ENCODE data around the gene SORBS2.

Gene SORBS2

DNA sequence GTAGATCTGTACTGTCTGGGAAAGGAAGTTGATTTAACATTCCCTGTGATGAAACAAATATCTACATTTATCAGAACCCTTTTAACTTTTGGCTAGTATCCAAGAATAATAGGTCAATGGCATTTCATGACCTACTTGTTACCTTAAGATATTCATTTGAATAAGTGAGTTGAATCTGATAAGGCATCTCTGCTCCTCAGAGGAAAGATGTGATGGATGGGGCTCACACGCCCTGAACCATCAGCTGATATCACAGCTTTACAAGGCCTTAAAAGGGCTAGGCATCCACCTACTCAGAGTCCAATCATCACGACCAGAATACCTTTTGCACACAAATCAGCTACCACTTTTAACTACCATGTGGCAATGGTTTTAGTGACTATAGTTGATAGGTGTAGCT, 186.5 kb downstream of the SORBS2 start:
- DNase-seq: no peak

DNA sequence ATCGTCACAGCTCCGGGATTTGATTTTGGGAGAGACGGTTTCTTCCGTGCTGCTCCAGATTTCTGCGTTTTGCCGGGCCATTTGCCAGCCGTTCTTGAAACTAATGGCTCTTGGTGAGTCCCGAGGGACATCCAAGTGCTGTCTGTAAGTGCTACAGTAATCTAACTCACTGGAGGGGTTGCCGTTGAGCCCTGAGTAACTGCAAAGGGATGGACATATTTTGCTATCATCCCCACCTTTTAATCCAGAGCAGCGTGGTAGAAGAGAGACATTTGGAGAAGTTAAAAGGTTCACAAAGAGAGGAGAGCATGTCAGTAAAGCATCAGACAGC, 187.8 kb downstream of the SORBS2 start:
- no peak for DNase-seq

GRCh38 chr4:185623444-185624258, 188.3 kb downstream of the SORBS2 start:
- no peak for DNase-seq

DNA sequence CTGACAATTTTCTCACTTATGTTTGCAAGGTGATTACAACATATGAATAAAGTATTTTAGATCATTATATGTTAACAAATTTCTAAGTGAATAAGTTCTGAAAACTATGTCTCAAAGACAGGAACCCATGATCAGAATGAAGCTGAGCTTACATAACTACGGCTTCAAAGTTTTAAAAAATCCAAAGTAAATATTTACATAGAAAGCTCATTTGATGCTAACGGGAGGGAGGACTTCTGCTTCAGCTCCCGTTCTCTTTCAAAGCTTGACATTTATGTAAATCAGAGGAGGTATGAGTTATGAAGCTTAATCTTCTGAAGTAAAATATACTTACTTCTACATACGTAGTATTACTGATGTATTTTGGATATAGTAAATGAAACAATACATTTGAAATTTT, 203.8 kb downstream of the SORBS2 start:
- no peak for DNase-seq

DNA sequence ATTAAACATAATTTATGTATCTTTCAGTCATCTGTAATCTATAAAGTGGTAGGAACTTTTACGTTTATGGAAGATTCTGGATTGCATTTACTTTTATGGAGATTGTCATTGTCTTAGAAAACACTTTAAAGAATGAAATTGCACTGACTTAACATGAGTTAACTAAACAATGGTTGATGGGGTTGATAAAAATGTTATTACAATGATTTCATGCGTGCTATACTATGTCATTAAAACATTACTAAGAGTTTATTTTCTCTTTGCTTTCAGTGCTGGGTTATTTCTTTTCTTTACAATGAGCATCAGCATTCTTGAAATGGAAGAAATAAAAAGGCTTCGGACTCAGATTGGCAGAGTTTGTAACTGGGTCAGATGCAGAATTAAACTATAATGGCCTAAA, 209.6 kb downstream of the SORBS2 start:
- no peak for DNase-seq

GRCh38 chr4:185600801-185601434, 211.1 kb downstream of the SORBS2 start:
- no peak for DNase-seq

- no peak for DNase-seq
These were observed 212.3 kb downstream of the SORBS2 start for GRCh38 chr4:185599553-185600243.

DNA sequence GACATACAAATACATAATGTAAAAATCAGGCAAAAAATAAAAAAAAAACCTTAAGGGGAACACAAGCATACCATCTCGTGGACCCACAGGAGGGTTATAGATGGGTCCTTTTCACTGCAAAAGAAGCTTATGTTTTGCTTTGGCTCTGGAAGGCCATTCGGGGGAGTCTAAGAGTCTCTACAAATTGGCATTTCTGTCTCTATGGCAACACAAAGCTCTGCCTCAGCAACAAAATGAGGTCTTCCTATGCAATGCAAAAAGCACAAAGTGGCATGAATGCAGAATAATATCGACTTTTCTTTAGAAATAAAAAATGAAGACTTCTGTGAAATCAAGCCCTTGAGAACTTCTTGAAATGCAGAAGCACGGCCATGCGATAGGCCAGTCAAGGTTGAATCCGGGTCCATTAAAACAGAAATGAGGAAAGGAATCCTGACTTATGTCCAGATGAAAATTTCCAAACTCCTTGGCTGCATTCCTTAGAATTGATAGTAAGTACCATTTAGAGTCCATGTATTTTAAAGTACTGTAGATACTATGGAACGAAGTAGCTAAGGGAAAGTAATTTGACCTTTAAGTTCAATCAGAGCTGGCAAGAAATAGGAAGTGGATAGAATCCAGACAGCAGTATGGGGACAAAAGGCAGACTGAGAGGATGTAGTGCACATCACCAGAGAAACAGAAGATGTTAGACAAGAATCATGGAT, 213.0 kb downstream of the SORBS2 start:
- DNase-seq: no peak

GRCh38 chr4:185597532-185598188, 214.3 kb downstream of the SORBS2 start:
- DNase-seq: no peak

GRCh38 chr4:185592845-185593488, 219.0 kb downstream of the SORBS2 start:
- DNase-seq: no peak

DNA sequence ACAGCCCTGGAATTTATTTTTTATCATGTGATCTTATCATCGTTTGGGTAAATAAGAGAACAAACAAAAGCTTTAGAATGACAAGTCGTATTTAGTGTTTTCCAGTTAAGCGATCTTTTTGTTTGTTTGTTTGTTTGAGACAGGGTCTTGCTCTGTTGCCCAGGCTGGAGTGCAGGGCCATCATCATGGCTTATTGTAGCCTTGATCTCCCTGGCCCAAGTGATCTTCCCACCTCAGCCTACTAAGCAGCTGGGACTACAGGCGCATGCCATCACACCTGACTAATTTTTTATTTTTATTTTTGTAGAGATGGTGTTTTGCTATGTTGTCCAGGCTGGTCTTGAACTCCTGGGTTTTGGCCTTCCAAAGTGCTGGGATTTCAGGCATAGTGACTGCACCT, 219.6 kb downstream of the SORBS2 start:
- no peak for DNase-seq

GRCh38 chr4:185591679-185592141, 220.3 kb downstream of the SORBS2 start:
- DNase-seq: no peak

- no peak for DNase-seq
These were observed 221.0 kb downstream of the SORBS2 start for GRCh38 chr4:185590982-185591381.

GRCh38 chr4:185589067-185589836, 222.7 kb downstream of the SORBS2 start:
- no peak for DNase-seq

DNA sequence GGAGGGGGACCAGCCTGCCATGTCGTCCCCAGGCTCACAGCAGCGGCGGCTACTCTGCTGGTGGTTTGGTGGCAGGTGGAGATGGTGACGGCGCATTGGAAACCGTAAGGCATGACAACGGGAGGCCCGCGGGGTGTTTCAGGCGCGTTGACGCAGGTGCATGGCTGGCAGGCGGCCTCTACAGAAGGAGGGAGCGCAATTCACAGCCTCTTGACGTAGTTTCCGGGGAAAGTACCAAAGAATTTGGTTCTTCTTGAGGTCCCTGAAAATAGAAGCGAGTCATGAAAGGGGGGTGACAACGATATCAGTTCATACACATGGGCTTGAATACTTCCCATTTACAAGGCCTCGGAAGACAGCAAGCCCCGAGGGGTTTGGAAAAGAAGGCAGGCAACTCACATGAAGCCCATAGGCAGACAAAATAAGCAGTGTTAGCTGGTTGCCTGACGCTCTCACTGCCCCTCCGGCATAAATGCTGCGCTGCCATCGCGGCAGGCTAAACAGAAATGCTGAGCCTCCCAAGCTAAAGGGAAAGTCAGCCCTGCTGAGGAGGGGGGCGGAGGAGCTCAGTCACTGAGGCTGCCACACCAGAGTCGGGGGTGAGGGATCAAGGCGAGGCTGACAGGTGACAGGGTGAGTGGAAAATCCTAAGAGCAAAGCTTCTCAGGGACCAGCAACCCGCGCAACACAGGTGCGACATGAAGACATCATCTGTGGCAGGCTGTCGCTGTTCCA, 224.4 kb downstream of the SORBS2 start:
- DNase-seq: no peak

- no peak for DNase-seq
These were observed 225.0 kb downstream of the SORBS2 start for GRCh38 chr4:185587030-185587426.

GRCh38 chr4:185585211-185585610, 226.8 kb downstream of the SORBS2 start:
- DNase-seq: no peak

DNA sequence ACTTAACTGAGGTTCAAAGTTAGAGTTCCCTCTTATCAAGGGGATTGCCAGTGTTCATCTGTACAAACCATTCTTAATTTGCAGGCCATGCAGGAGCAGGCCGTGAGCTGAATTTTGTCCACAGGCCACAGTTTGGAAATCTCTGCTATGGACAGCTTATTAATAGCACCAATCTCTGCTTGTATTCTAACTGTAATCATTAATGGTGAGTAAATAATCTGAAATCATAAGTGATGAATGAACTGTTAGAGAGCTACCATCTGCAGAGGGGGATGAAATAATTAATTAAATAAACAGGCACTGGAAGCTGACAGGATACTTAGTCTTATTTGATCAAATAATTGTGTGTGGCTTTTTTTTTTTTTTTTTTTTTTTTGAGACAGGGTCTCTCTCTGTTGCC, 228.2 kb downstream of the SORBS2 start:
- no peak for DNase-seq

DNA sequence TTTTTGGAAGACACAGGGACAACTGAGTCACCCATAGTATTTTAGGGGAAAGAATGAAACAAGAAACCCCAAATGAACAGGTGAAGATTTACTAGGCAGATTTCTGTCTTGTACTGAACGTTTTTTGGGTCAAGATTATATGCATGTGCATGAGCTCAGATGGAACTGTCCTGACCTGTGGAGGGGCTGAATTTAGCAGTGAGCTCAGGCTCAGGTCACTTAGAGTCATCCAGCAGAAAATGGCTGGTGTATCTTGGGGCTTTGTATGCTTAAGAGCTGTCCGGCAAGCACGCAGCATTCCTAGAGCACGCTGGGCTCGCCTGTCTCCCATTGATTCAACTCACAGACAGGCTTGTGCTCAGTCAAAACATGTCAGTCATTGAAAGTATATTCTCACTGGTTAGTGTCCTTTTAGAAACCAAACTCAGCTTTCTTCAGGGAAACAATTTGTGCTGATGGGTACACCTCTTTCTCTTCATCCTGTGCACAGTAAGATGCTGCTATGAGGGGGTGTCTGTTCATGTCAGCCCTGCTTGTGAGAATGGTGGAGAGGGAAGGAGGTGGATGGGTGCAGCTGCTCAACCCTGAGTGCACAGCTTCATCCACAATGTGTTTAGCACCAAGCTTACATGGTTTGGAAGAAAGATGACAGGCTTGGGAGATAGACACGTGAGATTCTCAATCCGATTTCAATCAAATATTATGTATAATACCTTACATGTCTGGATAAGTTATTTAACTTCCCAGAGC, 229.2 kb downstream of the SORBS2 start:
- no peak for DNase-seq

- no peak for DNase-seq
These were observed 231.3 kb downstream of the SORBS2 start for GRCh38 chr4:185580699-185581098.
